BLaER1 treated with 17β-estradiol and CSF1 and Interleukin-3, amounts not matched to agents 10 nM and 100 nM (cell line): Measurements from ENCODE around the gene PCCA.
"Not testable (repeated sequence)": the region's sequence is repeated elsewhere in the genome, so short reads cannot be mapped to it uniquely, and the experiment has no call there.

Source experiments
- H3K27ac ChIP-seq, 11 experiments: shearing (Covaris generic); formaldehyde crosslinking; 2 replicates each; pipeline ENCODE4 v1.8.1; 2022
- H3K27me3 ChIP-seq, 11 experiments: shearing (Covaris generic); formaldehyde crosslinking; 2 replicates each; pipeline ENCODE4 v1.8.1; 2022
- H3K36me3 ChIP-seq, 11 experiments: shearing (Covaris generic); formaldehyde crosslinking; 2 replicates each; pipeline ENCODE4 v1.8.1; 2022
- H3K4me1 ChIP-seq, 10 experiments: shearing (Covaris generic); formaldehyde crosslinking; 2 replicates each; pipeline ENCODE4 v1.8.1; 2022
- H3K4me2 ChIP-seq, 11 experiments: shearing (Covaris generic); formaldehyde crosslinking; 2 replicates each; pipeline ENCODE4 v1.8.1; 2022
- H3K4me3 ChIP-seq, 10 experiments: shearing (Covaris generic); formaldehyde crosslinking; 2 replicates each; pipeline ENCODE4 v1.8.1; 2022
- H3K9ac ChIP-seq, 11 experiments: shearing (Covaris generic); formaldehyde crosslinking; 2 replicates each; pipeline ENCODE4 v1.8.1; 2022
- H3K9me3 ChIP-seq, 11 experiments: shearing (Covaris generic); formaldehyde crosslinking; replicated peaks in 1 of 11; 2 replicates each; pipeline ENCODE4 v1.8.1; 2022
- H4K20me1 ChIP-seq, 11 experiments: shearing (Covaris generic); formaldehyde crosslinking; 2 replicates each; pipeline ENCODE4 v1.8.1; 2022
- Cebpa-rat ChIP-seq, 11 experiments: shearing (Covaris generic); IDR thresholded peaks; 2 replicates each; pipeline ENCODE4 v1.8.1; 2022

The PCCA gene

DNA sequence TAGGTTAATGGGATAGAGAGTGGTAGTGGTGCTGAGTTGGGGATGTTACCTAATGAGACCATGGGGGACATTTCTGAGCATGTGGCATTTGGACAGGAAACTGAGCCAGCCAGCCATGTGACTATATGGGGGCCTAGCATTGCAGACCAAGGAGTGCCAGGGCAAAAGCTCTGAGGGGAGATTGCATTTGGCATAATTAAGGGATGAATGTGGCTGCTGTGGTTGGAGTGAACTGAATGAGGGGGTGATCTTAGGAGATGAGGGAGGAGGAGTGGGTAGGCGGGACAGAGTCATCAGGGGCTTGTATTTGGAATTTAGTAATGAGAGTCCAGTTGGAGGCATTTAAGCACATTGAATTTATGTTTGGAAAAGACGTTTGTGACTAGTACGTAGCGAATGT, 6.6 kb downstream of the PCCA start:
- Histone ChIP-seq H3K27ac (no peak overlapping the region), H3K4me3 (no peak overlapping the region), H3K27me3 (no peaks in the 10 kb centered on the region), H3K9ac (no peak overlapping the region), H3K9me3 (0 out of 22 replicates have a peak, but pooled peaks cover 0 to 5% (median 0%) of the 10 kb centered on the region in 11 experiments), H4K20me1 (no peaks in the 10 kb centered on the region; a peak in 2 of 22 replicates), H3K36me3 (no peaks in the 10 kb centered on the region), H3K4me2 (no peak overlapping the region), H3K4me1 (peaks cover 0 to 13% (median under 1%) of the 10 kb centered on the region in 10 experiments; a peak in 8 of 20 replicates)
- no peak for TF ChIP-seq Cebpa-rat (IDR thresholded peaks at IDR 0.05)

DNA sequence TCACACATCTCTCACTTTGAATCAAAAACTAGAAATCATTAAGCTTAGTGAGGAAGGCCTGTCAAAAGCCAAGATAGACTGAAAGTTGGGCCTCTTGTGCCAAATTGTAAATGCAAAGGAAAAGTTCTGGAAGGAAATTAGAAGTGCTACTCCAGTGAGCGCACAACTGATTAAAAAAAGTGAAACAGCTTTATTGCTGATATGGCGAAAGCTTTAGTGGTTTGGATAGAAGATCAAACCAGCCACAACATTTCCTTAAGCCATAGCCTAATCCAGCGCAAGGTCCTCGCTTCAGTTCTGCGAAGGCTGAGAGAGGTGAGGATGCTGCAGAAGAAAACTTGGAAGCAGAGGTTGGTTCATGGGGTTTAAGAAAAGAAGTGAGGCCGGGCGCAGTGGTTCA, 7.6 kb downstream of the PCCA start:
- TF ChIP-seq Cebpa-rat (IDR thresholded peaks at IDR 0.05), result no peak
- H3K4me3 ChIP-seq, result no peak overlapping the region
- peak overlapping the region in 2 of 11 experiments; percentile 1 to 20; a peak in 3 of 22 replicates for H3K4me2 ChIP-seq
- no peaks in the 10 kb centered on the region; a peak in 1 of 22 replicates for H4K20me1 ChIP-seq
- H3K4me1 ChIP-seq, result peaks cover 0 to 18% (median 0%) of the 10 kb centered on the region in 10 experiments; a peak in 7 of 20 replicates
- H3K27me3 ChIP-seq, result no peaks in the 10 kb centered on the region
- H3K36me3 ChIP-seq, result no peaks in the 10 kb centered on the region
- H3K9me3 ChIP-seq, result 0 out of 22 replicates have a peak, but pooled peaks cover 0 to 5% (median 0%) of the 10 kb centered on the region in 11 experiments
- no peak overlapping the region for H3K9ac ChIP-seq
- no peak overlapping the region for H3K27ac ChIP-seq

DNA sequence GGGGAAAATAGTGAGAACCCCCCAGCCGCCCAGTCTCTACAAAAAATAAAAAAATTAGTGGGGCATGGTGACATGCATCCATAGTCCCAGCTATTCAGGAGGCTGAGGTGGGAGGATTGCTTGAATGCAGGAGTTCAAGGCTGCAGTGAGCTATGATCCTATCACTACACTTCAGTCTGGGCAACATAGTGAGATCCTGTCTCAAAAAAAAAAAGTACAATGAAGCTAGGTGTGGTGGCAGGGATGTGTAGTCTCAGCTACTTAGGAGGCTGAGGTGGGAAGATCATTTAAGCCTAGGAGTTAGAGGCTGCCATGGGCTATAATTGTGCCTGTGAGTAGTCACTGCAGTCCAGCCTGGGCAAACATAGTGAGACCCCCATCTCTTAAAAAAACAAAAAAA, 8.9 kb downstream of the PCCA start:
- Histone ChIP-seq H3K27me3 (no peaks in the 10 kb centered on the region), H3K27ac (no peak overlapping the region), H3K9me3 (0 out of 22 replicates have a peak, but pooled peaks cover 0 to 5% (median 0%) of the 10 kb centered on the region in 11 experiments), H3K4me3 (no peak overlapping the region), H4K20me1 (no peaks in the 10 kb centered on the region), H3K9ac (no peak overlapping the region), H3K36me3 (no peaks in the 10 kb centered on the region), H3K4me2 (no peak overlapping the region), H3K4me1 (peaks cover 0 to 18% (median 0%) of the 10 kb centered on the region in 10 experiments; a peak in 7 of 20 replicates)
- TF ChIP-seq Cebpa-rat (IDR thresholded peaks at IDR 0.05), result no peak

DNA sequence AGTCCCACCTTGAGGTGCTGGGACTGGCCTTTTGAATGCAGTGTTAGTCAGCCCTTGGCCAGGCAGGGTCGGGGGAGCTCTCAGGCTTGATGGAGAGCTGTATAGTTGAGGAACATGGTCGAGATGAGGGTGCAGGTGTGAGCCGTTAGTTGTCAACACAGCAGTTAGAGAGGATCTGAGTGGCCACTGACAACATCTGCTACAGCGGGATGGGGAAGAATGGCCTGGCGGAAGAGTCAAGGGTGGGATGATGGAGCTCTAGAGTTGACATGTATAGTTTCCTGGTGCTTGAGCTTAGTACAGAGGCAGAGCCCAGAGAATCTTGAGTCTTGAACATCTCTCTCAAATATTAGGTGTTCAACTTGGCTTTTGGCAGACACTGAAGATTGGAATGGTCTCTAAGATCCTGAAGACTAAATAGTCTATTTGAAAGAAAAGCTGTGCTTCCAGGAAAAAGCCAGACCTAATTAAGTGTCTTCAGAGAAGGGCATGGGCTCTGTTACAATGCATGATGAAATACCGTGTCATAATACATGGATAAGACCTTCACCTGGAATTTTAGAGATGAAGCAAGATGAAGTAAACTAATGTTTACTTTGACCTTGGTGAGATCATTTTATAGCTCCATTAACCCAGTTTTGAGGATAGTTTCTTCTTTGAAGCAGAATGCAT, 9.7 kb downstream of the PCCA start:
- Histone ChIP-seq H3K9ac (no peak overlapping the region), H3K27me3 (no peaks in the 10 kb centered on the region), H3K4me1 (peaks cover 0 to 18% (median 0%) of the 10 kb centered on the region in 10 experiments; a peak in 7 of 20 replicates), H4K20me1 (no peaks in the 10 kb centered on the region), H3K4me2 (no peak overlapping the region), H3K9me3 (0 out of 22 replicates have a peak, but pooled peaks cover 0 to 5% (median 0%) of the 10 kb centered on the region in 11 experiments), H3K4me3 (no peak overlapping the region), H3K36me3 (0 out of 22 replicates have a peak, but pooled peaks cover 0 to under 1% (median 0%) of the 10 kb centered on the region in 11 experiments), H3K27ac (no peak overlapping the region)
- TF ChIP-seq Cebpa-rat (IDR thresholded peaks at IDR 0.05), result no peak

DNA sequence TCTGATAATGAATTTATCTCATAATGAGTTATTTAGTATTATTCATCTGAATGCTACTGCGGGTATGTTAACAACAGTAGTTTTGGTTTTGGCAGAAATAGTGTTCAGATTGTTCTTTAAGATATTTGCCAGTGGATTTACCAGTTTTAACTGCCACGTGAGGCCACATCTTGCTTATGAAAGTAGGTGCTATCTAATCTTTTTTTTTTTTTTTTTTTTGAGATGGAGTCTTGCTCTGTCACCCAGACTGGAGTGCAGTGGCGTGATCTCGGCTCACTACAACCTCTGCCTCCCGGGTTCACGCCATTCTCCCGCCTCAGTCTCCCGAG, 10.2 kb downstream of the PCCA start:
- not testable (repeated sequence) for H3K36me3 ChIP-seq, H3K27me3 ChIP-seq, H3K9ac ChIP-seq, H4K20me1 ChIP-seq, H3K4me3 ChIP-seq, H3K4me2 ChIP-seq, H3K27ac ChIP-seq, H3K9me3 ChIP-seq
- H3K4me1 ChIP-seq, result peaks cover 0 to 18% (median 0%) of the 10 kb centered on the region in 10 experiments; a peak in 7 of 20 replicates

DNA sequence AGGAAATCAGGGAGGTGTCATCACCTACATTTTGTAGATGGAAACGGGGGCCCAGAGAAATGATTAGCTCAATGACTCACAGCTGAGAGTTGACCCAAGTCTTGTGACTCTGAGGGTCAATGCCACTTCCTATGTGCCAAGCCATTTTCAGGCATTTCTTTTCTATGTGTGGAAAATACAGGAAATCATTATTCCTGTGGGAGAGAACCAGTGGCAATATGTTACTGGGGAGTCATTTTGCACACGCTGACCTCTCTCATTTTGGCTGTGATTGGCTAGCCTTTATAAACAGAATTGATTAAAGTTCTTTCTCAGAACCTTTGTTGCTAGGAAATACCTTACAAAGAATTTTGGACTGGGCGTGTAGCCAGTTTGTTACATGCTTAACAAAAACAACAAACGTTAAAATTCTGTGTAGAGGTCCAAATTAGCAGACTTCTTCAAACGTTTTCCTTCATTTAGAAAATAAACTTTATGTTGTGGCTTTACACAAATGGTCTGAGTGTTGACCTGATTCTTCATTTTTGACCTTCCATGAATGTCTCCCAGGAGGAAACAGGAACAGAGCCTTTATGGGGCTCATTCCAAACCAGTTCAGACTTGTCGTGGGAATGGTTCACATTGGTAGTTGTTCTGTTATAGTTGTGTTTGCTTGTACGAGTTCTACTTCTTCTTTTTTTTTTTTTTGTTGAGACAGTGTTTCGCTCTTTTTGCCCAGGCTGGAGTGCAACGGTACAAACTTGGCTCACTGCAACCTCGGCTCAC, 11.4 kb downstream of the PCCA start:
- Histone ChIP-seq H3K4me2 (peak overlapping the region in 2 of 11 experiments; percentile 42 to 51; a peak in 4 of 22 replicates), H3K27me3 (no peaks in the 10 kb centered on the region), H3K36me3 (peaks cover 0 to 12% (median 0%) of the 10 kb centered on the region in 11 experiments; a peak in 5 of 22 replicates), H3K27ac (no peak overlapping the region), H3K4me3 (no peak overlapping the region), H3K9me3 (peaks cover 0 to 15% (median 0%) of the 10 kb centered on the region in 11 experiments; a peak in 3 of 22 replicates), H3K4me1 (peaks cover 0 to 18% (median 0%) of the 10 kb centered on the region in 10 experiments; a peak in 7 of 20 replicates), H3K9ac (no peak overlapping the region), H4K20me1 (no peaks in the 10 kb centered on the region)
- TF ChIP-seq Cebpa-rat (IDR thresholded peaks at IDR 0.05), result no peak

DNA sequence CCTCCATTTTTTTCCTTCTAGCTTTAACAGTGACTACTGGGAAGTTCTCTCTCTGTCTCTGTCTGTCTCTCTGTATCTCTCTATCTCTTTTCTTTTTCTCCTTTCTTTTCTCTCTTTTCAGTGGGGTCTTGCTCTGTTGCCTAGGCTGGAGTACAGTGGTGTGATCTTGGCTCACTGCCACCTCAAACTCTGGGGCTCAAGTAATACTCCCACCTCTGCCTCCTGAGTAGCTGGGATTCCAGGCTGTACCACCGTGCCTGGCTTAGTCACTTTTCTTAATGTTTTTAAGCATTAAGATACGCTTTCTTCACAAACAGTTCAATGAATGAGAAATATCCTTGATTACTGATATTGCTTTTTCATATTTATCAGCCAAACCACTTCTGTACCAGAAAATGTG, 13.1 kb downstream of the PCCA start:
- TF ChIP-seq Cebpa-rat (IDR thresholded peaks at IDR 0.05), result no peak

DNA sequence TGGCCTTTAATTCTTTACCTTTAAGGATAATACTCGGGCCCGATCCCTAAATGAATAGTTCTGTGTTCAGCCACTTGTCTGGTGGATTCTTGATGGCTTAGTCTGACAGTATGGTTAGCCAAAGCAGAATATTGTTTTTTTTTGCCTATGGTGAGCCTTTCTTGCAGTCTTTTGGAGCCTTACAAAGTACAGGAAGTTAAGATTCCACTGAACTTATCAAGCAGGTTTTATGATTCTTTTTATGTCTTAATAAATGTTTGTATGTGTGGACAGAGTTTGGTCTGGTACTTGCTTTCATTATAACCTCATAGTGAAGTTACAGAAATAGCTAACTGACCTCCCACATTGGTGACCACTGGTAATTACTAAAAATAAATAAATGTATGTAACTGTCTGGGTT, 17.1 kb downstream of the PCCA start:
- Histone ChIP-seq H3K9me3 (peaks cover 0 to 12% (median 0%) of the 10 kb centered on the region in 11 experiments; a peak in 3 of 22 replicates), H3K27ac (no peak overlapping the region), H3K4me3 (no peak overlapping the region), H4K20me1 (no peaks in the 10 kb centered on the region; a peak in 1 of 22 replicates), H3K36me3 (peaks cover 0 to 12% (median 0%) of the 10 kb centered on the region in 11 experiments; a peak in 5 of 22 replicates), H3K4me1 (peaks cover 0 to under 1% (median 0%) of the 10 kb centered on the region in 10 experiments; a peak in 1 of 20 replicates), H3K9ac (no peak overlapping the region), H3K4me2 (no peak overlapping the region), H3K27me3 (no peaks in the 10 kb centered on the region)
- TF ChIP-seq Cebpa-rat (IDR thresholded peaks at IDR 0.05), result no peak

More for the DNA sequence above, 13.1 kb downstream of the PCCA start:
- no peaks in the 10 kb centered on the region for H3K27me3 ChIP-seq
- H3K4me3 ChIP-seq, result no peak overlapping the region
- H3K9ac ChIP-seq, result no peak overlapping the region
- H3K27ac ChIP-seq, result no peak overlapping the region
- H3K9me3 ChIP-seq, result peaks cover 0 to 15% (median 0%) of the 10 kb centered on the region in 11 experiments; a peak in 3 of 22 replicates
- peaks cover 0 to 12% (median 0%) of the 10 kb centered on the region in 10 experiments; a peak in 5 of 20 replicates for H3K4me1 ChIP-seq
- H4K20me1 ChIP-seq, result no peaks in the 10 kb centered on the region
- H3K4me2 ChIP-seq, result no peak overlapping the region
- H3K36me3 ChIP-seq, result peaks cover 0 to 12% (median 0%) of the 10 kb centered on the region in 11 experiments; a peak in 5 of 22 replicates

DNA sequence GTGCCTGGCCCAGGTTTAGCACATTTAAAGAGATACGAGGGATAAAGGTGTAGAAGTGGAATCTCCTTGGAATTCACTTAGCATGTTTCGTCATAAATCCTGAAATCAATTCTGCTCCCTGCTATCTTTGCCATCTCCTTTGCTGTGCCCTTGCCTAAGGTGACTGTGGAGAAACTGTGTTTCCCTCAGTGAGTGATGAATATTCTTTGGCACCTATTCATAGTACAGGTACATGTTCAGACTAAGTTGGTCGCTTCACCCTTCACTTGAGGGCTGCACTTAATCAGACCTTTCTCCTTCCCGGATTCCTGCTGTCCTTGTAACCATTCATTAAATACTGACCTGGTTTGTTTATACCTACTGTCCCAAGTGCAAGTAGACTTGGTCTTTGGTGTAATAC, 17.8 kb downstream of the PCCA start:
- Histone ChIP-seq H3K4me3 (no peak overlapping the region), H3K9me3 (peaks cover 0 to 12% (median 0%) of the 10 kb centered on the region in 11 experiments; a peak in 3 of 22 replicates), H3K4me1 (no peaks in the 10 kb centered on the region), H3K9ac (no peak overlapping the region), H4K20me1 (no peaks in the 10 kb centered on the region; a peak in 1 of 22 replicates), H3K27me3 (no peaks in the 10 kb centered on the region), H3K27ac (no peak overlapping the region), H3K36me3 (peaks cover 0 to 12% (median 0%) of the 10 kb centered on the region in 11 experiments; a peak in 5 of 22 replicates), H3K4me2 (no peak overlapping the region)
- TF ChIP-seq Cebpa-rat (IDR thresholded peaks at IDR 0.05), result no peak
